IMR-90 (cell line): ENCODE results near the gene TECPR2. TPM values are rescaled to one million over a fixed set of nuclear protein-coding genes. Genes with fewer than 3 reads are reported as not detected.

Experiments
- ATAC-seq: fragments of 200-7000 bp; cut with Tn5 transposase; 2 replicates; pipeline ENCODE4 v1.9.1; 2020; ENCODE audit warnings: low read depth, mild to moderate bottlenecking, moderate library complexity
- BruUV-seq: library from RNA; stranded (reverse); fragments of 400-500 nt; replicated peaks from 2 replicates; lab custom pipeline; 2021; lab: Mats Ljungman, UMichigan
- CTCF ChIA-PET: fragments of 300-600 bp; formaldehyde crosslinking; extraction: SDS; loops from one replicate; lab custom pipeline; 2021; ENCODE audit warnings: antibody characterized with exemption; lab: Yijun Ruan, JAX
- POLR2A ChIA-PET: fragments of 300-600 bp; sonication (Branson Sonifier 250); formaldehyde crosslinking; loops from one replicate; lab custom pipeline; 2022; ENCODE audit warnings: antibody characterized with exemption; ENCODE audit not compliant: unreplicated experiment; lab: Charles Lee
- DNase-seq: peaks from one replicate; pipeline ENCODE4 v3.0.0; 2013
- H2AFZ ChIP-seq: replicated peaks from 2 replicates; pipeline ENCODE3; 2013; ENCODE audit warnings: low read length, mild to moderate bottlenecking; ENCODE audit not compliant: poor library complexity
- H2AK5ac ChIP-seq: 2 replicates; pipeline ENCODE4 v1.6.1; 2013; ENCODE audit warnings: low read depth, low read length, inconsistent platforms
- H2AK9ac ChIP-seq: replicated peaks from 2 replicates; pipeline ENCODE3; 2013; ENCODE audit warnings: mild to moderate bottlenecking, low read depth, low read length, moderate library complexity; ENCODE audit not compliant: poor library complexity
- H2BK120ac ChIP-seq: 2 replicates; pipeline ENCODE4 v1.6.1; 2013; ENCODE audit warnings: low read depth, low read length, inconsistent platforms
- H2BK15ac ChIP-seq: 3 replicates; pipeline ENCODE4 v1.6.1; 2013; ENCODE audit warnings: low read depth, low read length, inconsistent platforms
- H2BK20ac ChIP-seq: 2 replicates; pipeline ENCODE4 v1.6.1; 2013; ENCODE audit warnings: low read depth, mild to moderate bottlenecking, inconsistent platforms, low read length, moderate library complexity
- H2BK5ac ChIP-seq: 2 replicates; pipeline ENCODE4 v1.6.1; 2013; ENCODE audit warnings: mild to moderate bottlenecking, low read depth, low read length, inconsistent platforms; ENCODE audit not compliant: poor library complexity, severe bottlenecking
- H3K14ac ChIP-seq: replicated peaks from 2 replicates; pipeline ENCODE4 v1.6.1; 2013; ENCODE audit warnings: low read depth, low read length, inconsistent platforms
- H3K18ac ChIP-seq: 2 replicates; pipeline ENCODE4 v1.6.1; 2013; ENCODE audit warnings: low read depth, low read length, control low read depth
- H3K23ac ChIP-seq: 2 replicates; pipeline ENCODE4 v1.6.1; 2013; ENCODE audit warnings: low read depth, low read length, inconsistent platforms
- H3K27ac ChIP-seq: 2 replicates; pipeline ENCODE4 v1.5.1; 2013; ENCODE audit warnings: mild to moderate bottlenecking, control low read depth, low read length; ENCODE audit not compliant: insufficient read depth
- H3K27me3 ChIP-seq: 2 replicates; pipeline ENCODE4 v1.6.1; 2013; ENCODE audit warnings: low read length; ENCODE audit not compliant: control insufficient read depth, insufficient read depth
- H3K36me3 ChIP-seq: 2 replicates; pipeline ENCODE4 v1.6.1; 2013; ENCODE audit warnings: low read length, mixed read lengths; ENCODE audit not compliant: control insufficient read depth, insufficient read depth
- H3K4ac ChIP-seq: 2 replicates; pipeline ENCODE4 v1.6.1; 2013; ENCODE audit warnings: low read depth, low read length, inconsistent platforms
- H3K4me1 ChIP-seq: 2 replicates; pipeline ENCODE4 v1.6.1; 2013; ENCODE audit warnings: low read length, mixed read lengths; ENCODE audit not compliant: control insufficient read depth, insufficient read depth
- H3K4me2 ChIP-seq: 2 replicates; pipeline ENCODE4 v1.6.1; 2013; ENCODE audit warnings: low read depth, mild to moderate bottlenecking, control low read depth, low read length, moderate library complexity
- H3K4me3 ChIP-seq: 2 replicates; pipeline ENCODE4 v1.5.1; 2013; ENCODE audit warnings: low read depth, mild to moderate bottlenecking, control low read depth, low read length, moderate library complexity; ENCODE audit not compliant: insufficient read depth
- H3K56ac ChIP-seq: 2 replicates; pipeline ENCODE4 v1.6.1; 2013; ENCODE audit warnings: low read length, inconsistent platforms; ENCODE audit not compliant: insufficient read depth; ENCODE audit errors: extremely low read depth
- H3K79me1 ChIP-seq, 2 experiments: 2 replicates each; pipeline ENCODE4 v1.6.1; 2013; ENCODE audit warnings: low read length in 2 of 2, inconsistent platforms in 1 of 2, low read depth in 1 of 2
- H3K9ac ChIP-seq: 2 replicates; pipeline ENCODE4 v1.6.1; 2013; ENCODE audit warnings: low read depth, low read length, control low read depth
- H3K9me1 ChIP-seq: 2 replicates; pipeline ENCODE4 v1.6.1; 2013; ENCODE audit warnings: low read length, inconsistent platforms; ENCODE audit not compliant: insufficient read depth
- H3K9me3 ChIP-seq: 2 replicates; pipeline ENCODE4 v1.6.1; 2013; ENCODE audit warnings: low read length; ENCODE audit not compliant: control insufficient read depth, insufficient read depth
- H4K20me1 ChIP-seq: 2 replicates; pipeline ENCODE4 v1.6.1; 2013; ENCODE audit warnings: low read length, inconsistent platforms; ENCODE audit not compliant: insufficient read depth
- H4K5ac ChIP-seq: 2 replicates; pipeline ENCODE4 v1.6.1; 2013; ENCODE audit warnings: mild to moderate bottlenecking, low read depth, low read length, control low read depth
- H4K8ac ChIP-seq, 2 experiments: 2 replicates each; pipeline ENCODE4 v1.6.1; 2013; ENCODE audit warnings: low read depth in 2 of 2, low read length in 2 of 2, control low read depth in 1 of 2, inconsistent platforms in 1 of 2
- H4K91ac ChIP-seq: 2 replicates; pipeline ENCODE4 v1.6.1; 2013; ENCODE audit warnings: low read depth, low read length, inconsistent platforms; ENCODE audit not compliant: insufficient read depth
- ELK1 ChIP-seq: fragments of 150-350 bp; IDR thresholded peaks from 2 replicates; pipeline ENCODE4 v1.6.1; 2016; ENCODE audit warnings: low read depth, mild to moderate bottlenecking, low read length, moderate library complexity, borderline replicate concordance
- MAZ ChIP-seq: IDR thresholded peaks from 2 replicates; pipeline ENCODE4 v1.6.1; 2012; ENCODE audit warnings: low read depth, mild to moderate bottlenecking, low read length, improper control_type of control experiment, moderate library complexity, borderline replicate concordance
- RFX5 ChIP-seq: IDR thresholded peaks from 2 replicates; pipeline ENCODE4 v1.8.0; 2012; ENCODE audit warnings: low read depth, mild to moderate bottlenecking, low read length, moderate library complexity
- WGBS, 2 experiments: methylation state at CpG; one replicate each; pipeline versions ENCODE4 v1.1.5 to v1.1.7; 2013; ENCODE audit warnings: missing lambda C conversion rate in 2 of 2; ENCODE audit not compliant: insufficient read length in 1 of 2; ENCODE audit errors: extremely low coverage in 2 of 2; 5-methylcytosine and 5-hydroxymethylcytosine counted together
- dilution Hi-C: fragments of 300-500 bp; cut with HindIII; formaldehyde crosslinking; loops from one replicate; pipeline ENCODE4 v1.14.3; 2018; ENCODE audit warnings: low sequenced_read_pairs; ENCODE audit not compliant: unreplicated experiment
- in situ Hi-C: fragments of 300-500 bp; cut with MboI; formaldehyde crosslinking; loops from 3 replicates; pipeline ENCODE4 v1.14.3; 2019; ENCODE audit warnings: low sequenced_read_pairs, inconsistent platforms, mixed read lengths
- intact Hi-C: fragments of 100-400 bp; cut with micrococcal nuclease; formaldehyde crosslinking; loops from 2 replicates; pipeline ENCODE4 v1.10.0; 2022
- polyA plus RNA-seq, 3 experiments: library from polyadenylated mRNA; depleted of rRNA; stranded (reverse); fragments of >200 nt; gene quantifications; 2 replicates each; pipeline ENCODE4 v1.2.3, GENCODE V29; 2012; ENCODE audit warnings: low replicate concordance in 1 of 3
- total RNA-seq: library from RNA; depleted of rRNA; stranded (reverse); fragments of >200 nt; gene quantifications from 2 replicates; pipeline ENCODE4 v1.2.3, GENCODE V29; 2012

Gene TECPR2
- total and polyA plus RNA-seq, 2 of the 4 experiments (the other 2 are of a cell fraction) = 9.5 to 11.7 TPM

GRCh38 chr14:102510616-102511520 lies 148.1 kb downstream of the TECPR2 start:
- POLR2A ChIA-PET = no interaction called here
- dilution Hi-C loops (no loop called here), in situ Hi-C loops (no loop called here), intact Hi-C loops (loop anchor here (2.0 kb wide), 1 partner anchor 36 kb away; no protein-coding TSS in a partner anchor)
- H3K4me2 ChIP-seq = no peak overlapping the region
- WGBS, 2 experiments = 92% methylated on average over 4 of the region's 19 CpGs; no CpG with 5 or more reads in 1 of the 2 experiments
- H2AK5ac ChIP-seq = peak overlapping the region; percentile 8; the same call in 1 of the 2 replicates
- CTCF ChIA-PET = interaction anchor here (1.1 to 2.0 kb wide), 3 partner anchors 14 to 73 kb away, joined by 3 to 7 read pairs (median 3); no protein-coding TSS in a partner anchor
- H3K14ac ChIP-seq = no peak overlapping the region
- H3K36me3 ChIP-seq = peaks cover 10% of the 10 kb centered on the region; the same call in 1 of the 2 replicates
- no peak overlapping the region for H4K91ac ChIP-seq
- no peak overlapping the region for H2BK20ac ChIP-seq
- peaks cover 6% of the 10 kb centered on the region; the same call in 1 of the 2 replicates for H3K9me1 ChIP-seq
- H3K9me3 ChIP-seq = no peaks in the 10 kb centered on the region
- H4K5ac ChIP-seq = peak overlapping the region; percentile 31
- H3K23ac ChIP-seq = no peak overlapping the region
- H3K79me1 ChIP-seq = peaks cover 11 to 12% of the 10 kb centered on the region in 2 experiments; a peak in 3 of 4 replicates
- peak; percentile 22; the same call in 1 of the 2 replicates for TF ChIP-seq MAZ
- no peak for TF ChIP-seq ELK1
- TF ChIP-seq RFX5 = no peak
- H2AK9ac ChIP-seq = peak overlapping the region; percentile 82
- DNase-seq (no peak), ATAC-seq (no peak)
- H3K4ac ChIP-seq = no peak overlapping the region; the same call in 1 of the 2 replicates
- H4K20me1 ChIP-seq = no peaks in the 10 kb centered on the region
- no peaks in the 10 kb centered on the region for H3K27me3 ChIP-seq
- no TSS peak for BruUV-seq
- no peak overlapping the region for H2BK5ac ChIP-seq
- no peak overlapping the region for H3K9ac ChIP-seq
- no peak overlapping the region for H3K18ac ChIP-seq
- H3K4me3 ChIP-seq = no peak overlapping the region
- H3K4me1 ChIP-seq = peaks cover 8% of the 10 kb centered on the region
- peak overlapping the region; percentile 38 to 69; a peak in 2 of 4 replicates for H4K8ac ChIP-seq
- H3K56ac ChIP-seq = no peak overlapping the region
- H2BK120ac ChIP-seq = no peak overlapping the region
- H3K27ac ChIP-seq = no peak overlapping the region
- H2AFZ ChIP-seq = peak overlapping the region; percentile 94
- no peak overlapping the region for H2BK15ac ChIP-seq
